ENCODE results near the gene PRKCE. TPM values are rescaled to one million over a fixed set of nuclear protein-coding genes. Genes with fewer than 3 reads are reported as not detected.

The PRKCE gene
- total RNA-seq, 4 donors from 2014 or later = 20.0 to 29.7 (median 25.2) TPM

- Histone ChIP-seq H3K4me1 (peaks cover 0 to 5% (median 0%) of the 10 kb centered on the region in 4 donors), H3K27me3 (no peaks in the 10 kb centered on the region), H3K9me3 (no peaks in the 10 kb centered on the region), H3K4me3 (no peak overlapping the region), H3K27ac (no peak overlapping the region), H3K36me3 (peaks cover 0 to 6% (median 0%) of the 10 kb centered on the region in 3 donors)
- no peak for DNase-seq
- no peak for TF ChIP-seq POLR2A (IDR thresholded peaks at IDR 0.05)
- no peak for TF ChIP-seq CTCF (IDR thresholded peaks at IDR 0.05)
Measured at GRCh38 chr2:46145017-46145416, 493.5 kb downstream of the PRKCE start.

DNA sequence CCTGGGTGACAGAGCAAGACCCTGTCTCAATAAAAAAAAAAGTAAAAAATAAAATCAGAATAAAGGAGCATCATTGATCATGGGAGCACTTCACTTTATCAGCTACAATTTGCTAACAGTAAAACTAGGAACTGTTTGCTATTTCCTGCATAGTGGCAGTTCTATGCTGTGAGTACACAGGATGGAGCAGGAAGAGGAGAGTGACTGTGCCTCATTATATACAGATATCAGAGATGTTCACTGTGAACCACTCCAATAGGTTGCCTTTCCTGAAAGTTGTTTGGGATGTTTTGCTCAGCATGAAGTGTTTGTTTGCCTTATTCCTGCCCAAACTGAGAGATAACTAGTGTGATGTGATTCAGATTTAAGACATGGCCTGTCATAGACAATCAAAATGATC lies 494.4 kb downstream of the PRKCE start:
- H3K9me3 ChIP-seq = no peaks in the 10 kb centered on the region
- H3K4me1 ChIP-seq = peaks cover 0 to 5% (median 0%) of the 10 kb centered on the region in 4 donors
- no peak overlapping the region for H3K27ac ChIP-seq
- H3K27me3 ChIP-seq = no peaks in the 10 kb centered on the region
- H3K36me3 ChIP-seq = peaks cover 0 to 6% (median 0%) of the 10 kb centered on the region in 3 donors
- DNase-seq = no peak
- TF ChIP-seq CTCF (IDR thresholded peaks at IDR 0.05) = no peak
- no peak for TF ChIP-seq POLR2A (IDR thresholded peaks at IDR 0.05)
- H3K4me3 ChIP-seq = no peak overlapping the region

GRCh38 chr2:46146866-46147502 lies 495.5 kb downstream of the PRKCE start:
- Histone ChIP-seq H3K4me3 (no peak overlapping the region), H3K4me1 (peaks cover 0 to 5% (median 0%) of the 10 kb centered on the region in 4 donors), H3K27ac (no peak overlapping the region), H3K27me3 (no peaks in the 10 kb centered on the region), H3K9me3 (no peaks in the 10 kb centered on the region), H3K36me3 (peaks cover 0 to 6% (median 0%) of the 10 kb centered on the region in 3 donors)
- TF ChIP-seq POLR2A (IDR thresholded peaks at IDR 0.05) (no peak), CTCF (IDR thresholded peaks at IDR 0.05) (no peak)
- no peak for DNase-seq

GRCh38 chr2:46147626-46148368 lies 496.3 kb downstream of the PRKCE start:
- no peak overlapping the region for H3K4me3 ChIP-seq
- no peak overlapping the region for H3K27ac ChIP-seq
- DNase-seq = no peak
- TF ChIP-seq CTCF (IDR thresholded peaks at IDR 0.05) (no peak), POLR2A (IDR thresholded peaks at IDR 0.05) (no peak)
- H3K27me3 ChIP-seq = no peaks in the 10 kb centered on the region
- H3K4me1 ChIP-seq = peaks cover 0 to 5% (median 0%) of the 10 kb centered on the region in 4 donors
- no peaks in the 10 kb centered on the region for H3K9me3 ChIP-seq
- peaks cover 0 to 6% (median 0%) of the 10 kb centered on the region in 3 donors for H3K36me3 ChIP-seq

DNA sequence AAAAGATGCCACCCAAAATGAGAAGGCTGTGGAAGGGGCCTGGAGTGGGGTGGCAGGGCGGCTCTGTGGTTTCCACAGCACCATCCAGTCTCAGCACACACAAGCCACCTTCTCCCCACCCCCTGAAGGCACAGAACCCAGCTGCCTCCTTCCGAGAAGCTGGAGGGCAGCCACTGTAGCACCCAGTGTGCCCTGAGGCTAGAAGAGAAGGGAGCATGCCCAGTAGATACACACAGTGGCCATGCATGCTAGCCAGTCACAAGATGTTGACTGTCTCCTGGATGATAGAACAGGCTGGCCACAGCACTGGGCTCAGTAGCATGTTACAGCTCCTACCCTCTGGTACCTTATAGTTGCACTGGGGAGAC lies 496.9 kb downstream of the PRKCE start:
- no peak overlapping the region for H3K4me3 ChIP-seq
- H3K36me3 ChIP-seq = peaks cover 0 to 6% (median 0%) of the 10 kb centered on the region in 3 donors
- DNase-seq = no peak
- no peaks in the 10 kb centered on the region for H3K27me3 ChIP-seq
- H3K27ac ChIP-seq = no peak overlapping the region
- no peak for TF ChIP-seq POLR2A (IDR thresholded peaks at IDR 0.05)
- TF ChIP-seq CTCF (IDR thresholded peaks at IDR 0.05) = no peak
- H3K4me1 ChIP-seq = peaks cover 0 to under 1% (median 0%) of the 10 kb centered on the region in 4 donors
- no peaks in the 10 kb centered on the region for H3K9me3 ChIP-seq
